Esophagus squamous epithelium (tissue), 4 donors: Measurements from ENCODE around the gene BCL2.

Experiments
- POLR2A ChIP-seq, 4 donors: fragments of 450-650 bp; IDR thresholded peaks; one replicate each; pipeline ENCODE4 v1.6.1; 2017; ENCODE audit warnings: antibody characterized with exemption in 4 of 4, mild to moderate bottlenecking in 4 of 4, moderate library complexity in 3 of 4
- TF ChIP-seq, protein P1 (sequence below), 6 experiments: fragments of 450-650 bp in 4 of 6; fragments of 200-600 bp in 2 of 6; sonication (generic) in 2 of 6; IDR thresholded peaks; one replicate each; pipeline ENCODE4 v1.5.1; 2016 to 2019; ENCODE audit warnings: antibody characterized with exemption in 6 of 6, mild to moderate bottlenecking in 4 of 6, moderate library complexity in 4 of 6

- TF ChIP-seq, protein P1, sequence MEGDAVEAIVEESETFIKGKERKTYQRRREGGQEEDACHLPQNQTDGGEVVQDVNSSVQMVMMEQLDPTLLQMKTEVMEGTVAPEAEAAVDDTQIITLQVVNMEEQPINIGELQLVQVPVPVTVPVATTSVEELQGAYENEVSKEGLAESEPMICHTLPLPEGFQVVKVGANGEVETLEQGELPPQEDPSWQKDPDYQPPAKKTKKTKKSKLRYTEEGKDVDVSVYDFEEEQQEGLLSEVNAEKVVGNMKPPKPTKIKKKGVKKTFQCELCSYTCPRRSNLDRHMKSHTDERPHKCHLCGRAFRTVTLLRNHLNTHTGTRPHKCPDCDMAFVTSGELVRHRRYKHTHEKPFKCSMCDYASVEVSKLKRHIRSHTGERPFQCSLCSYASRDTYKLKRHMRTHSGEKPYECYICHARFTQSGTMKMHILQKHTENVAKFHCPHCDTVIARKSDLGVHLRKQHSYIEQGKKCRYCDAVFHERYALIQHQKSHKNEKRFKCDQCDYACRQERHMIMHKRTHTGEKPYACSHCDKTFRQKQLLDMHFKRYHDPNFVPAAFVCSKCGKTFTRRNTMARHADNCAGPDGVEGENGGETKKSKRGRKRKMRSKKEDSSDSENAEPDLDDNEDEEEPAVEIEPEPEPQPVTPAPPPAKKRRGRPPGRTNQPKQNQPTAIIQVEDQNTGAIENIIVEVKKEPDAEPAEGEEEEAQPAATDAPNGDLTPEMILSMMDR (IDR thresholded peaks at IDR 0.05) = no peak
- no peak for TF ChIP-seq POLR2A (IDR thresholded peaks at IDR 0.05)
Observed at GRCh38 chr18:63247926-63248325, 71.6 kb downstream of the BCL2 start.
